DMS153 treated with DMSO at 0.1 percent for 48 hours (cell line): ENCODE results near the gene SCN8A.
A peak's percentile ranks its signal among the peaks of the same experiment; 100 is the strongest.

ENCODE experiments used
- DNase-seq: peaks from one replicate; lab custom pipeline; 2025; ENCODE audit not compliant: unreplicated experiment; lab: John Stamatoyannopoulos, UW

Gene SCN8A

DNA sequence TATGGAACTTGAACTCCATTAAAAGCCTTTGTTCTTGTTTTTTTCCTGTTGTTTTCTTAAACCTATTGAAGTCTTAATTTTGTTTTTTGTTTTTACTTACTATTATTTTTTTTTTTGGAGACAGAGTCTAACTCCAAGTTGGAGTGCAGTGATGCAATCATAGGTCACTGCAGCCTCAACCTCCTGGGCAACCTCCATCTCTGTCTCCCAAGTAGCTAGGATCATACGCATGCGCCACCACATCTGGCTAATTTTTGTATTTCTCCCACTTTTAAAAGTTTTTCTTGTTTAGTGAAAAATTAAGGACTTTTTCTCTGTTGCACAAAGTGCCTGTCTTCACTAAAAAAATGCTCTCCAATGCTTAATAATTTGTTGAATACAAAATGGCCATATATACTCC is 76.2 kb downstream of the SCN8A start:
- DNase-seq, result no peak

DNA sequence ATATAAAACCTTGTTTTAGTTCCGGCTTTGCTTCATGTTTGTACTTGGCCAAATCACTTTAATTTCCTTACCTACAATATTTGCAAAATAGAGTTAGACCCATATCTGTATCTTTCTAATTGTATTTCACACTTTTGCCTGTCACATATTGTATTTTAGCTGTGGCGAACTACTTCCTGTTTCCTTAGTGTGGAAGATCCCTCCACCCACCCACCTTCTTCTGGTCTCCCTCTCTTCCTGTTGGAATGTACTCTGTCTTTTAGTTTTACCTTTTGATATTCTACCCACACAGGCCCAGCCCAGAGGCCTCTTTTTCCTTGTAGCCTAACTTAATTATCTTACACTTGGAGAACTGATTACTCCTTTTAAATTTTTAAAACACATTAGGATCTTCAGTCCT is 78.2 kb downstream of the SCN8A start:
- no peak for DNase-seq

- no peak for DNase-seq
These were observed 79.0 kb downstream of the SCN8A start for GRCh38 chr12:51669996-51670395.

- DNase-seq, result no peak
These were observed 81.3 kb downstream of the SCN8A start for GRCh38 chr12:51672334-51672733.

- DNase-seq, result no peak
These were observed 84.2 kb downstream of the SCN8A start for GRCh38 chr12:51675071-51675803.

DNA sequence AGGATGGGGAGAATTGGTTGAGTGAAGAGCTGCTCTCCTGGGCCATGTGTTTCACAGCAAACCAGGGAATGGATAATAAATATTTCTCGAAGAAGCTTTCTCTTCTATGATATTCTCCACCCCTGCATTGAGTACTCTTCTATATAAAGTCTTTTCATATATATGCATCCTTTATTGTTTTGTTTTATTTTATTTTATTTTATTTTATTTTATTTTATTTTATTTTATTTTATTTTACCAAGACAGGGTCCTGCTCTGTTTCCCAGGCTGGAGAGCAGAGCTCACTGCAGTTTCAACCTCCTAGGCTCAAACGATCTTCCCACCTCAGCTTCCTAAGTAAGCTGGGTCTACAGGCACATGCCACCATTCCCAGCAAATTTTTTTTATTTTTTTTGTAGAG is 85.8 kb downstream of the SCN8A start:
- no peak for DNase-seq

DNA sequence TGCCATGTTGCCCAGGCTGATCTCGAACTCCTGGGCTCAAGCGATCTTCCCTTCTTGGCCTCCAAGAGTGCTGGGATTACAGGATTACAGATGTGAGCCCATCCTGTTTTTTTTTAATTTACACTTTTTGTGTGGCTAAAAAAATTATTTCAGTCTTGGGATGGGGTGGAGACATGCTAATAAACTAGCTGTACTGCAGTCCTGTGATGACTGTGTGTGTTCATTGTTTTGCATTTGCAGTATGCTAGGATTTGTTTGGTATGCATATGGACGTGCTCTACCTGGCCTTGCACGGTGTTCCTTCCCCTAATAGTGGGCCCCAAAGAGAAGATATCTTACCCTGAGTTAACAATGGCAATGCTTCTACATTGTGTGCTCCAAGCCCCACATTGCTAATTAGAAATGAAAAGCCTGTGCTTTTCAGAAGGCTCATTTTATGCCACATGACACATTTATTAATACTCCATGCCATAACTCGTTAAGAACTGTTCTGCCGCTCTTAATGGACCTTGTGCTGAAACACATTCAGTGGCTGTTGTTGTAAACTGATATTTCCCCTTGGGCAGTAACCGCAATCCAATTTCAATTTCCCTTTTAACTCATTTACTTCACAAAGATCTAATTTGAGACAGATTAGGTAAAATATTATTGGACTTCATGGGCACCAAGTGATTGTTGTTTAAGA is 86.4 kb downstream of the SCN8A start:
- no peak for DNase-seq

DNA sequence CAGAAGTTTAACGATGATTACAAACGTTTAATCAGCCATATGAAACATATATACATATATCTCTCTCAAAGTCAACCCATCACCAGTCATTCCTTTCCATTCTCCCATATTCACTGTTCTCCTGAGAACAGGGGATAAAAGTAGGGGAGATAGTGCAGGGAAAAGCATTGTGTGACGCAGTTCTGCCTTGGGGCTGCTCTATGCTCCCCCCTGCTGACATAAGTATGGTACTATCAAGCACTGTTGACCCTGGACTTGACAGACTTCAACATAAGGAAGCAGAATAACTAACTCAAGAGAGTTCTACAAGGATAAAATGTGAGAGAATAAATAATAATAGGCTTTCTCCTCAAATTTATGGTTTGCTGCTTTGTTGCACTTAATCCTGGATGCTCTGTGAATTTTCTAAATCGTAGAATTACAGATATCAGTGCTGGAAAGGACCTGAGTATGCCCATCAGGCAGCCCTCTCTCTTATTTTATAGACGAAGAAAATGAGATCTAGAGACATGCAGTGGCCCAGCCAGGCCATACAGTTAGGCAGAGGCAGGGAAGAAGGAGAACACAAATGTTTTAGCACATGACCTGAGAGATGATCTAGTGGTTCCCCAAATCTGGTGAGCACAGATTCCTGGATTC is 87.2 kb downstream of the SCN8A start:
- peak; percentile 18 for DNase-seq

DNA sequence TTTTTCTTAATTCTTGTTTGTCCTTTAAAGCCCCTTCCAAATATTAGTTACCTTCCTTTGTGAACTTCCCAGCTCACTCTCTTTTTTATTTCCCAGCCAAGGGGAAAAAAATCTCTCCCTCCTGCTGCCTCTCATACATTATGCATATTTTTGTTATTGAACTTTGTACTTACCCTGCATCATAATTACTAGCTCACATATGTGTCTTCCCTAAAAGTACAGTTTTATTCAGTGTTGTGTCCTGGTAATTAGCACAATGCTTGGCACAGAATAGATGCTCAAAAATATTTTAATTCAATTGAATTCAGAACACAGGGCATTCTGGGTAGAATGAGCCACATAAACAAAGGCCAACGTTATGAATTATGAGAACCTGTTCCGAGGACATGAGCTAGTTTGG is 91.9 kb downstream of the SCN8A start:
- DNase-seq, result no peak

DNA sequence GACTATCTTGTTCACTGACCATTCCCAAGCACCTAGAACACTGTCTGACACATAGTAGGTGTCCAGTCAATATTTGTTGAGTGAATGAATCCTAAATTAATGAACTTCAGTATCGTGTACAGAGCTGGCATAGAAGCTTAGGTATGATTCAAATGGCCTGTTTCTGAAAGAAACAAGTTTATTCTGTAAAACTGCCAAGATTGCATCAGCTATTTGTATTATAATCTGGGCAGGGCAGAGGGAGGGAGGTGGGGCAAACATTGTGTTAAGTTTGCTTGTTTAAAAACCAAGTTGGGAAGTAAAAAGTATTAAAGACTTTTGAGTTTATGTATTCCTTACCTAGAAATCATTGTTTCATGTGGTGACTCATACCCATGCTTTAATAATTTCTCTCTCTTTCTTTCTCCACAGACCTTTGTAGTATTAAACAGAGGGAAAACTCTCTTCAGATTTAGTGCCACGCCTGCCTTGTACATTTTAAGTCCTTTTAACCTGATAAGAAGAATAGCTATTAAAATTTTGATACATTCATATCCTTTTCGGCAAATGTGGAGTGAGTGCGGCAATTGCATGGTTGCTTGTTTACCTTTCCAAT is 92.8 kb downstream of the SCN8A start:
- no peak for DNase-seq

GRCh38 chr12:51686727-51687126 is 95.7 kb downstream of the SCN8A start:
- DNase-seq, result no peak

DNA sequence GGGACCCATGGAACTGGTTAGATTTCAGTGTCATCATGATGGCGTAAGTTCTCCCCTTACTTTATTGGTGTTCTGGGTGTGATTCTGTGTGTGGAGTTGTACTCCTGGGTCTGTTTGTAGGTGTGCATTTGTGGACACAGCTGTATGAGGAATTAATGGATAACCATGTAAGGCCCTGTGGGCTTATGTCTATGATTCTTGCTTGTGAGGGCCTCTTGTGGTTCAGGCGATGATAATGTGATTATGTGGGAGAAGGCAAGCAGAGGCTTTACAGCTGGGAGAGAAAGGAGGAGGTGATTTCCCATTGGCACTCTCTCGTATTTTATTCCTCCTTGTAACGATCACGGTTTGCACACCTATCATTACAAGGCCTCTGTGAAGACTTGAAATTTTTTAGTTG is 96.1 kb downstream of the SCN8A start:
- no peak for DNase-seq

DNA sequence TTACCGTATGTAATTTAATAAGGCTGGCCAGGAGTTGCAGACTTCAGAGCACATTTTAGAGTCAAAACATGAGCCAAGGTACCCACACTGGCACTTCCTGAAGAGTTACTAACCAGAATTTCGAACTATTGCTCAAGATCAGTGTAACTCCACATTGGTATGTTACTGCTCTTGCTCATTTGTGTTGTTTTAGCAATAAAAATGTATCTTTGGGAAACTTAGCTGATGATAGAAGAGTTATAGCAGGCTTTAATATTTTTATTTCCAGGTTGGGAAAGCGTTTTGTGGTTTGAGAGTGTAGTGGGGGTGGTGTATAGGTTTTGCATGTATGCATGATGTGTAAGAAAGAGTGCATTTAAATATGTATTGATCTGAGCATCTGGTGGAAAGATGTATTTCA is 96.6 kb downstream of the SCN8A start:
- DNase-seq, result no peak

DNA sequence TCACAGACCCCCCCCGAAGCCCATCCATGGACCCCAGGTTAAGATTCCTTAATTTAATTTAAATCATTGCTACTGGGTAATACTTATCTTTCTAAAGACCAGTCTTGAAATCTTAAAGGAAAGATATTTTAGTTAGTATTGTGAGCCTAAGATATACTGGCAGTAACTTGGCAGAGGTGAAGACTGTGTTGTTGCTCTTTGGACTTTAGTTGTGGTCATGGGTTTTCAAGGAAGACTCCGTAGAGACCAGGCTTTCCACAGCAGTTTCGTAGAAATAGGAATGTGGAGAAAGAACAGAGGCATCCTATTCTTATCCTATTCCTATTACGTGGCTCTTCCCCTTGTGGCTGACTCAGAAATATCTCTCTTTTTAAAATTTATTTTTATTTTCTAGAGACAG is 99.0 kb downstream of the SCN8A start:
- no peak for DNase-seq

DNA sequence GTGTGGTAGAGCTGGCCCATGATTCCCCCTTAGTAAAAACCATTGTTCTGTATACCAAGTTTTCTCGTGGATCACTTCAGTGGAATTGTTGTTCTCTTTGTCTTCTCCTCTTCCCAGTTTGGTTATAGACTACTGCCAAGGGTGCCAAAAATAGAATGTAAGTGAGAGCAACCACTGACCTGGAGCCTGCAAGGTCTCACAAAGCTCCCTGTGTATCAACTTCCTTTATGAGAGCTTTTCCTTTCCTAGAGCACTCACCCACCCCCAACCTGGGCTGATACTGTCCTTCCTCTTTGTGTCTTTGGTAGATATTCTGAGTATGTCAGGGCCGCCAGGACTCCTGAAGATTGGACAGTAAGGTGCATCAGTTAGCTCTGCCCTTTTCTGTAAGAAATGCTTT is 101.0 kb downstream of the SCN8A start:
- DNase-seq, result no peak

DNA sequence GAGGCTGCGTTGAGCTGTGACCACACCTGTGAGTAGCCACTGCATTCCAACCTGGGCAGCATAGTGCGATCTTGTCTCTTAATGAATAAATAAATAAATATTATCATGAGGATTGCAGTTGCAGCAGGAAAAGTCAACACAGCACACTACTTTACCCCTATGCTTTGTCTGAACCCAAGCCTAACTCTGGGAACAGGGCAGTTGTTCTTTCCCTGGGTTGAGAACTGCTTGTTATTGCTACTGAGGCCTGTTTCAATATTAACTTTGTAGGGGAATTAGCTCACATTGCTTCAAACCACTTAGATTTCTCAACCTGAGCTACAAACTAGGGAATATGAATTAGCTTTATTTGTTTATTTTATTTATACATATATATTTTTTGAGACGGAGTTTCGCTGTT is 102.5 kb downstream of the SCN8A start:
- DNase-seq, result no peak

- no peak for DNase-seq
These were observed 103.1 kb downstream of the SCN8A start for GRCh38 chr12:51694146-51694545.

DNA sequence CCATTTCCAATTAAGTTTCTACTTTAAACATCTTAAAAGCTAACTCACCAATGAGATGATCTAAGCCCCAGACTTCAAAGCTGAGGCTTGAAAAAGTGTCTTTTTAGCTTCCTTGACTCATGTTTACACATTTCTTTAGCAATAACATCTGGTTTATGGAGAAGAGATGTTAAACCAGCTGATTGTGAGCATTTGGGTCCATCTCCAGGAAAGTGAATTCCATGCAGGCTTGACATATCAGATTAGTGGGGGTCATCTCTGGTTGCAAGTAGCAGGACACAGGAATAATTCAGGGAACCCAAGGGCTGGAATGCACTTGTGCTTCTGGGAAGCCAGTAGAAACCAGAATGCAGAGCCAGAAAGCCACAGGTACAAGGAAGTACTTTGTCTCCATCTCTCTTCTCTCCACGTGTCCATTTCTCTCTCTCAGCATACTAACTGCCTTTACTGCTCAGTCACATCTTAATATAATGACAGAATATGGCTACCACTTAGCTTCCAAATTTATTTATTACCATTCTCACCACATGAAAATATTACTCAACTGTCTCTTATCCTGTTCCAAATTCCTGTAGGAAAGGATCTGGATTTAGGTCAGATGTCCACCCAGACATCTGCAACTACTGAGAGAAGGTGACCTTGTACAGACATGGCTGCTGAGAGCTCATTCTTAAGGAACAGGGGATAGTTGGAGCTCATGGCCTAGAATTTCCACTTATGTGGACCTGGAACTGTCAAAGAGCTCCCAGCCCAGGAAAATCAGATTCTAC is 104.4 kb downstream of the SCN8A start:
- no peak for DNase-seq

DNA sequence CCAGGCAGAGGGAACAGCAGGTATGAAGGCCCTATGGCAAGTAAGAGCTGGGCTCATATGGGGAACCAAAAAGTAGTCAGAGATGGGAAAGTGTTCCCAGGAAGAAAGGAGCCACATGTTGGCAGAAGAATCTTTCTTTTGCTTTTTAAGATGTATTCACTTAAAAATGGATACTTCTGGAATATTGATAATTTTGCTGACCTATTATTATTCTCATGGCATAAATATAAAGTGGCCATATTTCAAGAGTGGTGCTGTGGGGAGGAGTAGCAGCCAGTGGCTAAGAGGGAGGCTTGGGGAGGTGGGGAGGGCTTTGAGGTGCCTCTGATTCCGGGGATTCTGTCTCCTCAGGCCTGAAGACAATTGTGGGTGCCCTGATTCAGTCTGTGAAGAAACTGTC is 108.2 kb downstream of the SCN8A start:
- no peak for DNase-seq

GRCh38 chr12:51700887-51701286 is 109.9 kb downstream of the SCN8A start:
- DNase-seq, result no peak

- DNase-seq, result no peak
These were observed 111.6 kb downstream of the SCN8A start for GRCh38 chr12:51702587-51702986.
